Neural progenitor cell (in vitro differentiated cells): ENCODE results near the gene ABTB1. TPM values are rescaled to one million over a fixed set of nuclear protein-coding genes. Genes with fewer than 3 reads are reported as not detected.
"Not testable (repeated sequence)": the region's sequence is repeated elsewhere in the genome, so short reads cannot be mapped to it uniquely, and the experiment has no call there.

Source experiments
- DNase-seq: peaks from one replicate; pipeline ENCODE4 v3.0.0-alpha.2; 2016; ENCODE audit warnings: low spot score
- H2AFZ ChIP-seq: fragments of 200-600 bp; sonication (generic); replicated peaks from 2 replicates; pipeline ENCODE4 v1.6.1; 2016; ENCODE audit warnings: antibody characterized with exemption
- H3F3A ChIP-seq: fragments of 200-600 bp; sonication (generic); 2 replicates; pipeline ENCODE4 v1.6.1; 2016; ENCODE audit warnings: antibody characterized with exemption, low read depth
- H3K27ac ChIP-seq: fragments of 200-600 bp; sonication (generic); 2 replicates; pipeline ENCODE4 v1.5.1; 2016; ENCODE audit warnings: mild to moderate bottlenecking
- H3K27me3 ChIP-seq: fragments of 200-600 bp; sonication (generic); 2 replicates; pipeline ENCODE4 v1.6.1; 2016; ENCODE audit warnings: mild to moderate bottlenecking, moderate library complexity
- H3K36me3 ChIP-seq: fragments of 200-600 bp; sonication (generic); 2 replicates; pipeline ENCODE4 v1.5.1; 2016
- H3K4me1 ChIP-seq: fragments of 200-600 bp; sonication (generic); 2 replicates; pipeline ENCODE4 v1.6.1; 2016; ENCODE audit warnings: mixed run types
- H3K4me2 ChIP-seq: fragments of 200-600 bp; sonication (generic); 2 replicates; pipeline ENCODE4 v1.6.1; 2016
- H3K4me3 ChIP-seq: fragments of 200-600 bp; sonication (generic); 2 replicates; pipeline ENCODE4 v1.5.1; 2016
- H3K79me2 ChIP-seq: fragments of 200-600 bp; sonication (generic); 2 replicates; pipeline ENCODE4 v1.6.1; 2016; ENCODE audit warnings: low read depth
- H3K9ac ChIP-seq: fragments of 200-600 bp; sonication (generic); 2 replicates; pipeline ENCODE4 v1.6.1; 2016
- H3K9me3 ChIP-seq: fragments of 200-600 bp; sonication (generic); 2 replicates; pipeline ENCODE4 v1.5.1; 2016; ENCODE audit warnings: low read depth
- H4K20me1 ChIP-seq: fragments of 200-600 bp; sonication (generic); 2 replicates; pipeline ENCODE4 v1.6.1; 2016; ENCODE audit warnings: low read depth
- H3K27ac Mint-ChIP-seq: 3 replicates; pipeline ENCODE4 v1.8.0; 2021; ENCODE audit warnings: mixed read lengths
- H3K27me3 Mint-ChIP-seq: 2 replicates; pipeline ENCODE4 v1.8.0; 2022; ENCODE audit warnings: low read depth, mild to moderate bottlenecking, inconsistent platforms, moderate library complexity, mixed read lengths; ENCODE audit not compliant: insufficient read depth
- H3K36me3 Mint-ChIP-seq: 3 replicates; pipeline ENCODE4 v1.8.0; 2021; ENCODE audit warnings: mixed read lengths
- H3K4me1 Mint-ChIP-seq: 3 replicates; pipeline ENCODE4 v1.8.0; 2021; ENCODE audit warnings: mixed read lengths
- H3K4me3 Mint-ChIP-seq: 3 replicates; pipeline ENCODE4 v1.8.0; 2021; ENCODE audit warnings: mild to moderate bottlenecking, moderate library complexity, mixed read lengths
- H3K9me3 Mint-ChIP-seq: 3 replicates; pipeline ENCODE4 v1.8.0; 2020; ENCODE audit warnings: mixed read lengths
- CTCF ChIP-seq: fragments of 200-600 bp; sonication (generic); IDR thresholded peaks from 2 replicates; pipeline ENCODE4 v1.5.1; 2017; ENCODE audit warnings: antibody characterized with exemption, mild to moderate bottlenecking
- EZH2 ChIP-seq: fragments of 200-600 bp; sonication (generic); IDR thresholded peaks from 2 replicates; pipeline ENCODE4 v1.6.1; 2017; ENCODE audit warnings: antibody characterized with exemption, mild to moderate bottlenecking, moderate library complexity
- EZH2phosphoT487 ChIP-seq: fragments of 200-600 bp; sonication (generic); IDR thresholded peaks from 2 replicates; pipeline ENCODE4 v1.6.1; 2017; ENCODE audit warnings: antibody characterized with exemption
- total RNA-seq: library from RNA; depleted of rRNA; stranded (reverse); fragments of >200 nt; gene quantifications from 2 replicates; pipeline ENCODE4 v1.2.3, GENCODE V29; 2015; ENCODE audit warnings: low replicate concordance

The ABTB1 gene
- total RNA-seq, 1 donor from 2014 or later, result 2.4 TPM

- Histone ChIP-seq H3K4me2 (no peak overlapping the region), H3K4me1 (peaks cover 7% of the 10 kb centered on the region), H2AFZ (peak overlapping the region; percentile 75), H3K27me3 (no peaks in the 10 kb centered on the region), H3K79me2 (no peaks in the 10 kb centered on the region), H3K9me3 (no peaks in the 10 kb centered on the region), H3F3A (peaks cover 3% of the 10 kb centered on the region), H3K4me3 (no peak overlapping the region), H3K9ac (no peak overlapping the region), H3K36me3 (no peaks in the 10 kb centered on the region), H4K20me1 (no peaks in the 10 kb centered on the region), H3K27ac (no peak overlapping the region)
- Mint-ChIP-seq H3K27me3 (peaks cover 2% of the 10 kb centered on the region), H3K4me1 (no peaks in the 10 kb centered on the region), H3K9me3 (no peaks in the 10 kb centered on the region), H3K27ac (no peak overlapping the region), H3K36me3 (peaks cover 5% of the 10 kb centered on the region), H3K4me3 (no peak overlapping the region)
- no peak for TF ChIP-seq EZH2
- TF ChIP-seq CTCF, result peak; percentile 90
- peak; percentile 82 for DNase-seq
These were observed 20.3 kb upstream of the ABTB1 start for GRCh38 chr3:127652246-127652995.

- Histone ChIP-seq H3K9me3 (no peaks in the 10 kb centered on the region), H3K27ac (no peak overlapping the region), H3K36me3 (no peaks in the 10 kb centered on the region), H3K79me2 (no peaks in the 10 kb centered on the region), H3K4me1 (no peaks in the 10 kb centered on the region), H3K4me3 (no peak overlapping the region), H3K9ac (no peak overlapping the region), H2AFZ (no peak overlapping the region), H4K20me1 (no peaks in the 10 kb centered on the region), H3F3A (no peaks in the 10 kb centered on the region), H3K27me3 (no peaks in the 10 kb centered on the region), H3K4me2 (no peak overlapping the region)
- no peak for TF ChIP-seq EZH2
- TF ChIP-seq EZH2phosphoT487, result no peak
- TF ChIP-seq CTCF, result no peak
- H3K27ac Mint-ChIP-seq, result no peak overlapping the region
- H3K9me3 Mint-ChIP-seq, result no peaks in the 10 kb centered on the region
- peaks cover 7% of the 10 kb centered on the region for H3K36me3 Mint-ChIP-seq
- no peak for DNase-seq
- no peak overlapping the region for H3K4me3 Mint-ChIP-seq
- no peaks in the 10 kb centered on the region for H3K4me1 Mint-ChIP-seq
- H3K27me3 Mint-ChIP-seq, result no peaks in the 10 kb centered on the region
These were observed 18.4 kb upstream of the ABTB1 start for GRCh38 chr3:127654374-127654773.

- not testable (repeated sequence) for H3F3A ChIP-seq, H3K4me1 Mint-ChIP-seq, H3K36me3 Mint-ChIP-seq, H3K4me3 ChIP-seq, H3K36me3 ChIP-seq, H4K20me1 ChIP-seq, H3K4me3 Mint-ChIP-seq, H3K79me2 ChIP-seq, H3K27me3 ChIP-seq, DNase-seq, H3K27ac Mint-ChIP-seq, H3K9me3 ChIP-seq, H3K27me3 Mint-ChIP-seq, H3K9me3 Mint-ChIP-seq, H2AFZ ChIP-seq, H3K4me1 ChIP-seq, H3K4me2 ChIP-seq, H3K9ac ChIP-seq, H3K27ac ChIP-seq
These were observed 17.8 kb upstream of the ABTB1 start for GRCh38 chr3:127654993-127655392.

GRCh38 chr3:127655641-127656040, 17.1 kb upstream of the ABTB1 start:
- H3K27ac Mint-ChIP-seq, result no peak overlapping the region
- Histone ChIP-seq H3K9me3 (no peaks in the 10 kb centered on the region), H3K36me3 (no peaks in the 10 kb centered on the region), H3K4me2 (no peak overlapping the region), H3K79me2 (no peaks in the 10 kb centered on the region), H2AFZ (no peak overlapping the region), H3K27me3 (no peaks in the 10 kb centered on the region), H3K4me1 (no peaks in the 10 kb centered on the region), H3F3A (no peaks in the 10 kb centered on the region), H3K27ac (no peak overlapping the region), H3K9ac (no peak overlapping the region), H3K4me3 (no peak overlapping the region), H4K20me1 (no peaks in the 10 kb centered on the region)
- no peak for DNase-seq
- no peak for TF ChIP-seq EZH2
- TF ChIP-seq EZH2phosphoT487, result no peak
- no peaks in the 10 kb centered on the region for H3K27me3 Mint-ChIP-seq
- no peak overlapping the region for H3K4me3 Mint-ChIP-seq
- no peaks in the 10 kb centered on the region for H3K9me3 Mint-ChIP-seq
- H3K4me1 Mint-ChIP-seq, result peaks cover 4% of the 10 kb centered on the region
- H3K36me3 Mint-ChIP-seq, result peaks cover 10% of the 10 kb centered on the region
